GM19099 (cell line): ENCODE data around the gene PLD4.

ENCODE experiments used
- POLR2A ChIP-seq: IDR thresholded peaks from 3 replicates; pipeline ENCODE4 v1.6.1; 2011; ENCODE audit warnings: low read depth; ENCODE audit not compliant: insufficient read length; ENCODE audit errors: extremely low read depth

The PLD4 gene

DNA sequence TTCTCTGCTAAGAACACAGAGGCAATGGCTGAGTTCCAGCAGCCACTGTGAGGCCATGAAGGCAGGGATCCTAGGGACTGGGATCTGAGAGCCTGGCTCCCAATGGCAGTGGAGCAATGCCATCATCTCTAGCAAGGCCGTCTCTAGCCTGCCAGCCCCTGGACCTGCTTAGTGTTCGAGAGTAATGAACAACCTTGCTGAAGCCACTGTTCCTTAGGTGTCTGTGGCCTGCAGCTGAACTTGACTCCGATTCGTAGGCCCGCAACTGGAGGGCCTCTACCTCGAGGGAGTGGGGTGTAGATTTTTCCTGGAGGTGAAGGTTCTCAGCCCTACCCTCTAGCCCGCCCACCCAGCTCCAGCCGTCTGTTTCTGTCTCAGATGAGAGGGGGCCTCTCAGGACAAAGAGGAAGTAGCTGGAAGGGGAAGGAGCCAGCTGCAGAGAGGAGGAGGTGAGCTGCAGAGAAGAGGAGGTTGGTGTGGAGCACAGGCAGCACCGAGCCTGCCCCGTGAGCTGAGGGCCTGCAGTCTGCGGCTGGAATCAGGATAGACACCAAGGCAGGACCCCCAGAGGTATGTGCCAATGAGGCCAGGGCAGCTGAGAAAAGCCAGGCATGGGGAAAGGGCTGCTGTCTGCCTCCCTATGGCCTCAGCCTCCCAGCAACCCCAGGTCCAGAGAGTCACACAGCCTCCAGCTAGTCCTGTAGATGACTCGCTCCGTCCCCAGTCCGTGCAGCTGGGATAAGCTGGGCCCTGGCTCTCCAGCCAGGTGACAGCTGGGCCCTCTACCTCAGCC is at the start of gene PLD4:
Gene PLD4 (plus strand): TSS at position 459 of the 793 bp plus-strand sequence. CDS start 2,262 bp downstream, outside the sequence.
- peak; percentile 53 for TF ChIP-seq POLR2A

DNA sequence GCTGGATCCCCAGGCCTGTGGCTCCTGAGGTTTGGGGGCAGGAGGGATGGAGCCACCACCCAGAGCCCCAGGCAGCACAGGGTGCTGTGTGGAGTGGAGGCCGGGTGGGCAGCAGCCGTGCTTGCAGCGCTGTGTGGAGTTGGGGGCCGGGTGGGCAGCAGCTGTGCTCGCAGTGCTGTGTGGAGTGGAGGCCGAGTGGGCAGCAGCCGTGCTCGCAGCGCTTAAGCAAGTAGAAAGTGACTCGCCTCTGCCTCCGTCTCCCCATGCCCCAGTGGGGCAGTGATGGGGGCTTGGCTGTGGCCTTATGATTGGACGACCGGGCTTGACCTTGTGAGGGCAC is 49.3 kb upstream of the PLD4 start:
- TF ChIP-seq POLR2A: no peak

DNA sequence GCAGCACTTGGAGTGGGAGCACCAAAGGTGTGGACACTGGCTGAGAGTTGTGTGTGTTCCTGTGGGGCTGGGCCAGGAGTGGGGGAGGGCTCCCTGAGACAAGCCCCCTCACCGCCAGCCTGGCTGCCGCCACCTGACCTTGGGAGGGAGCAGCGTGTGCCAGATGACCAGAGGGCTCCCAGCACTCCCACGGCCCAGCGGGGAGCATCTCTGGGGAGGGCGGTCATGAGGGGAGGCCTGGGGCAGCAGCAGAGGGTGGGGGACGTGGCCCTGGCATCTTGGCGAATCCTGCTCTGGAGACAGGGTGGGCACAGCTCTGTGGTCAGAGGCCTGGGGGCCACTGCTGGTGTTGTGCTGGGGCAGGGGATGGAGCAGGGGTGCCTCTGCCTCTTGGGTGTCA is 48.9 kb upstream of the PLD4 start:
- TF ChIP-seq POLR2A: no peak

DNA sequence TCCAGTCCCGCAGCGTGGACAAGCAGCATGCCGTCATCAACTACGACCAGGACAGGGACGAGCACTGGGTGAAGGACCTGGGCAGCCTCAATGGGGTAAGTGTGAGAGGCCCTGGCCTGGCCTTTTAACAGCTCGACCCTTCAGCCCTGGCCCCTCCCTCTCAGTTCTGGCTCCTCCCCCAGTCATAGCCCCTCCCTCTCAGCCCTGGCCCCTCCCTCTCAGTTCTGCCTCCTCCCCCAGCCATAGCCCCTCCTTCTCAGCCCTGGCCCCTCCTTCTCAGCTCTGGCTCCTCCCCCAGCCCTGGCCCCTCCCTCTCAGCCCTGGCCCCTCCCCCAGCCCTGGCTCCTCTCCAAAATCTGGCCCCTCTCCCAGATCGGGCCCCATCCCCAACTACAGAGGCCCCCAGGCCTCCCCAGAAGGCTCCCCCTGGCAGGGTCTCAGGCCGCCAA is 48.4 kb upstream of the PLD4 start:
- TF ChIP-seq POLR2A: no peak

- TF ChIP-seq POLR2A: no peak
These were observed 47.4 kb upstream of the PLD4 start for GRCh38 chr14:104877066-104877805.

GRCh38 chr14:104877806-104878550 is 46.7 kb upstream of the PLD4 start:
- TF ChIP-seq POLR2A: no peak

GRCh38 chr14:104878582-104878981 is 46.1 kb upstream of the PLD4 start:
- no peak for TF ChIP-seq POLR2A

DNA sequence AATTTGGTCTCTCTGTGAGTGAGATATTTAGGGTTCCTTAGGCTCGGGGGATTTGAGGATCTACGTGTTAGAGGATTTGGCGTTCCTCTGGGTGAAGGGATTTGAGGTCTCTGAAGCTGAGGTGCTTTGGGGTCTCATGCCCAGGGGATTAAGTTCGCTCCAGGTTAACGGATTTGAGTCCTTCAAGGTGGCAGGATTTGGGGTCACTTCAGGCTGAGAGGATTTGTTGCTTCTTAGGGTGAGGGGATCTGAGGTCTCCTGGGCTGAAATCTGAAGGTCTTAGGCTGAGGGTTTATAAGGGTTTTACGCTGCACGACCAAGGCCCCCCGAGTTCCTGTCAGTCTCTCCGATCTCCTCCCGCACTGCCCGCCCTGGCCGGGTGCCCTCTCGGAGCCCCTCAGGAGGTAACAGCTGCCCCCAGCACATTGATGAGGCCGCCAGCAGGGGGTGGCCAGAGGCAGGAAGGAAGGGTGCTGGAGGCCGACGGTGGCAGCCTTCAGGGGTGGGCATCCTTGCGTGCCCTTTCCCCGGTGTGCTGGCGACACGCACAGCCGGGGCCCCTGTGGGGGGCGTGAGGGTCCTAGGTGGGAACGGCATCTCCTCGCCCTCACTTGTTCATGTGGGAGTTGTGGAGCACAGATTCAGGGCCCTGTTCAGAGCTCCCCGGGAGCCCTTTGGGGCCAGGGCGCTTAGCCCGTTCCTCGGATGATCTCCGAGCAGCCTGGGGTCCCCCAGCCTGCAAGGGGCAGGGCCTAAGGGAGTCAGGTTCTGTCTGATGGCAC is 45.3 kb upstream of the PLD4 start:
- TF ChIP-seq POLR2A: no peak

DNA sequence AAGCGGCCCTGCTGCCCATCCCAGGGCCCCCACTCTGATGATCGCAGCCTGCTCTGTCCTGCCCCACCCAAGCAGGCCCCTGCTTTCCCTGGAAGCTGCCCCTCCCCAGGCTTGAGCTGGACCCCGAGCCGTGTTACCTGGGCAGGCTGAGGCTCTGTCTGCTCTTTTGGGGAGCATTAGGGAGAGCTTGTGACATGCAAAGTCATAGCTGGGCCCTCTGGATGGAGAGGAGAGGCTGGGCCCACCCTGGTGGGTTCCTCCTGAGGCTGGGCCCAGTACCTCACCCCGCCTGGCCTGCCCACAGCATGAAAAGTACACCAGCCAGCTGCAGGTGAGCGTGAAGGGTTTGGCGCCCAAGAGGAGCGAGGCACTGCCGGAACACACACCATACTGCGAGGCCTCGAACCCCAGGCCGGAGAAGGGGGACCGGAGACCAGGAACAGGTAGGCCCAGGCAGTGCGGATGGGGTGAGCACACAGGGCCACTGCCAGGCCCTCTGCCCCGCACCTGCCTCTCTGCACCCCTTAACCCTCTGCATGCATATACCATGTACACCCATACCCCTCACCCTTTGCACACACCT is 44.6 kb upstream of the PLD4 start:
- TF ChIP-seq POLR2A: no peak

GRCh38 chr14:104880584-104881210 is 44.0 kb upstream of the PLD4 start:
- TF ChIP-seq POLR2A: no peak

DNA sequence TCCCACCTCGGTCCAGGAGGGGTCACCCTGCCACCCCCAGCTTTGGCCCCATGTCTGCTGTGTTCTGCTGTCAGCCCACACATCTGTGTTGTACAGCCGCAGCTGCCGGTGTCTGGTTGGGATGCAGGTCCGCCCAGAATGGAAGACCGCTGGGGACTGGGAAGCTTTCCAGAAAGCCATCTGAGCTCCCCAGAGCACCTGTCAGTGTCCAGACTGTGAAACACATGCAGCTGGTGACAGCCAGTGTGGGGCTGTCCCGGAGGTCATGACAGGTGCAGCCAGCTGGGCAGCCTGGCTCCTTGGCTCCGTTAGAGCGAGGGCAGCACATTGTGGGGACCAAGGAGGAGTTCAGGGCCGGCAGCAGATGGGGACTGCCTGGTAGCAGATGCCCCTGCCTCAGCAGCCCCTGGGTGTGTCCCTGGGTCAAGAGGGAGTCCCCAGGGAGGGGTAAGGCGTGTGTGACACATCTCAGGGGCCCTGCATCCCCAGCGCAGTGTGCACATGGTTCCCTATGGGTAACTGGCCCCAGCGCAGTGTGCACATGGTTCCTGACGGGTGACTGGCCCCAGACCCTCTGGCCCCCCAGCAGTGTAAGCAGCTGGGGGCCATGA is 43.2 kb upstream of the PLD4 start:
- TF ChIP-seq POLR2A: no peak

DNA sequence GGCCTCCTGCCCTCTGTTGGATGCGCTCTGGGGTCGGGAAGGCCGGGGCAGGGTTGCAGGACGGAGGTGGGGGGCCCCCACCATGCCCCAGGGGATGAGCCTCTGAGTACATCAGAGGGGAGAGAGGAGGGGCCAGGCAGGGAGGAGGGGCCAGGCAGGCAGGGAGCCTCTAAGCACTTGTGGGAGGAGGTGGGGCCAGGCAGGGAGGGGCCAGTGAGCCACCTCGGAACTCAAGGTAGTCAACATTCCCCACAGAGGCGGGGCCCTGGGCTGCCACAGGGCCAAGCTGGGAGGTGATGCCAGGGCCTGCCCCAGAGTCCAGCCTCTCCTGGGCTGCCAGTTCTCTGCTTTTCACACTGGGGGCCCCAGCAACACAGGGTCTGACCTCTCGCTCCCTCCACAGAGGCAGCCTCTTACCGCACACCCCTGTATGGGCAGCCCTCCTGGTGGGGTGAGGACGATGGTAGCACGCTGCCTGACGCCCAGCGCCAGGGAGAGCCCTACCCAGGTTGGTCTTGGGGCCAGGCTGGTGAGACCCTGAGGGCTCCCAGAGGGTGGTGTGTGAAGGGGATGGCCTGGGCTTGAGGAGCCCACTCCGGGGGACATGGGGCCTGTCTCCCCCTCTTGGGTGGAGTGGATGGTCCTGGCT is 42.2 kb upstream of the PLD4 start:
- no peak for TF ChIP-seq POLR2A
